HG03571 (cell line): ENCODE results near the gene HBZ.
"Not testable (repeated sequence)": the region's sequence is repeated elsewhere in the genome, so short reads cannot be mapped to it uniquely, and the experiment has no call there.

ENCODE experiments used
- ATAC-seq: cut with Tn5 transposase; IDR thresholded peaks from one replicate; pipeline ENCODE4 v1.9.1; 2021; ENCODE audit not compliant: unreplicated experiment

Gene HBZ

GRCh38 chr16:133716-134115, 18.7 kb upstream of the HBZ start:
- no peak for ATAC-seq

- ATAC-seq = no peak
These were observed 14.4 kb upstream of the HBZ start for GRCh38 chr16:138049-138417.

GRCh38 chr16:140175-140857, 12.1 kb upstream of the HBZ start:
- no peak for ATAC-seq

GRCh38 chr16:142405-142967, 10.0 kb upstream of the HBZ start:
- ATAC-seq = no peak

GRCh38 chr16:143047-143446, 9.4 kb upstream of the HBZ start:
- no peak for ATAC-seq

- no peak for ATAC-seq
These were observed 9.0 kb upstream of the HBZ start for GRCh38 chr16:143456-143855.

- ATAC-seq = no peak
These were observed 7.6 kb upstream of the HBZ start for GRCh38 chr16:144797-145252.

- ATAC-seq = no peak
These were observed 5.8 kb upstream of the HBZ start for GRCh38 chr16:146646-147045.

GRCh38 chr16:149024-149660, 3.3 kb upstream of the HBZ start:
- ATAC-seq = no peak

GRCh38 chr16:153129-153521, 681 bp downstream of the HBZ start:
- ATAC-seq = not testable (repeated sequence)

- not testable (repeated sequence) for ATAC-seq
These were observed 1.2 kb downstream of the HBZ start for GRCh38 chr16:153550-154216.

- no peak for ATAC-seq
These were observed 2.0 kb downstream of the HBZ start for GRCh38 chr16:154217-155030.

- ATAC-seq = no peak
These were observed 2.6 kb downstream of the HBZ start for GRCh38 chr16:155031-155398.

GRCh38 chr16:159136-159849, 6.8 kb downstream of the HBZ start:
- no peak for ATAC-seq

GRCh38 chr16:160242-160641, 7.8 kb downstream of the HBZ start:
- ATAC-seq = not testable (repeated sequence)

- ATAC-seq = no peak
These were observed 8.3 kb downstream of the HBZ start for GRCh38 chr16:160691-161190.

GRCh38 chr16:162271-162991, 10.0 kb downstream of the HBZ start:
- no peak for ATAC-seq

- ATAC-seq = not testable (repeated sequence)
These were observed 10.7 kb downstream of the HBZ start for GRCh38 chr16:163139-163538.

- ATAC-seq = not testable (repeated sequence)
These were observed 11.3 kb downstream of the HBZ start for GRCh38 chr16:163696-164095.
